Measurements from ENCODE around the gene ZNF296.

Gene ZNF296

DNA sequence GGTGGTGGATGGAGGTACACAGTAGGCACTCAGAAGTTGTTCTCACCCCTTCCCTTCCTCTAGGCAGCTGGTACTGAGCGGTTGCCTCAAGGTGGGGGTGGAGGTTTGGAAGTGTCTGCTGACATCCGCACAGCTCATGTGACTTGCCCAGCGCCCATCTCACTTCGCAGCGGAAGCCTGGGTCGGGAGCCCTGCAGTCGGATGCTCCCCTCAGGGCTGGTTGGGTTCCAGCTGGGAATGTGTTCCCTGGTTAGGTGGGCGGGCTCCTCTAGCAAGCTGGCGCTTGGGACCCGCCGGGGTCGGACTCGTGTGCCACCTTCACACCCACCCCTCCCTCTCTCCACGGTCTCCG, 26.9 kb upstream of the ZNF296 start:
- DNase-seq = peak; percentile 25 to 75 (median 48)

- no peak for DNase-seq
Observed at GRCh38 chr19:45102481-45102880, 26.2 kb upstream of the ZNF296 start.

GRCh38 chr19:45101806-45102205, 25.5 kb upstream of the ZNF296 start:
- DNase-seq = peak in 2 of 4 experiments; percentile 22 to 65

DNA sequence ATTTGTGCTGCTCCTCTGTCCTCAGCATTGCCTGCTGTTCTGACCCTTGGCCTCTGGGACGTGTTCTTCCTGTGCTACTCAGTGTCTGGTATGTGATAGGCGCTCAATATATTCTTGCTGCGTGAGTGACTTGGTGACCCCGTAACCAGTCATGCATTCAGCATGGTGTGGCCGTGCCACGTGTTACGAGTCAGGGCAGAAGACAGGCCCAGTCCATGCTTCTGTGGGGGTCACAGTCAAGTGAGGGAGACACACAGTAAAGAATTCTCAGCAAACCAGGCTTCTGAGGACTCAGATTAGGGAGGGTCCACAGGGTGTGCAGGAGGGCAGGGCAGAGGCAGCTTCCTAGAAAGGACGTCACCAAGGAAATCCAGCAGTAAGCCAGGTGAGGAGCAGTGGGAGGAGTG, 24.6 kb upstream of the ZNF296 start:
- DNase-seq = no peak

DNA sequence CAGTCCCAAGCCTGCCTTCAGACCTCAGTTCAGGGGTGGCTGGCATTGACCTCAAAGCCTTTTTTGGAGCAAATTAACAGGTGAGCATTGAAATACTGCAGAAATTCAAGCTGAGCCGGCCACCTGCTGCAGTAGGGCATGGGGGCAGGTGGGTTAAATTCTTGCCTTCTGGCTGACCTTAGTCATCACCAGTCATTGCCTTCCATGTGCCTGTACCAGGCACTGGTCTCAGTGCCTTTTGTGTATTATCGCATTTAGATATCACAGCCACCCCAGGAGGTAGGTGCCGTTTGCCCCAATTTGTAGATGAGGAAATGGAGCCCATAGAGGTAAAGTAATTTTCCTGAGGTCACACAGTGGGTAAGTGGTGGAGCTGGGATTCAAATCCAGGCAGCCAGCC, 23.9 kb upstream of the ZNF296 start:
- no peak for DNase-seq

GRCh38 chr19:45099467-45100191, 23.4 kb upstream of the ZNF296 start:
- no peak for DNase-seq

DNA sequence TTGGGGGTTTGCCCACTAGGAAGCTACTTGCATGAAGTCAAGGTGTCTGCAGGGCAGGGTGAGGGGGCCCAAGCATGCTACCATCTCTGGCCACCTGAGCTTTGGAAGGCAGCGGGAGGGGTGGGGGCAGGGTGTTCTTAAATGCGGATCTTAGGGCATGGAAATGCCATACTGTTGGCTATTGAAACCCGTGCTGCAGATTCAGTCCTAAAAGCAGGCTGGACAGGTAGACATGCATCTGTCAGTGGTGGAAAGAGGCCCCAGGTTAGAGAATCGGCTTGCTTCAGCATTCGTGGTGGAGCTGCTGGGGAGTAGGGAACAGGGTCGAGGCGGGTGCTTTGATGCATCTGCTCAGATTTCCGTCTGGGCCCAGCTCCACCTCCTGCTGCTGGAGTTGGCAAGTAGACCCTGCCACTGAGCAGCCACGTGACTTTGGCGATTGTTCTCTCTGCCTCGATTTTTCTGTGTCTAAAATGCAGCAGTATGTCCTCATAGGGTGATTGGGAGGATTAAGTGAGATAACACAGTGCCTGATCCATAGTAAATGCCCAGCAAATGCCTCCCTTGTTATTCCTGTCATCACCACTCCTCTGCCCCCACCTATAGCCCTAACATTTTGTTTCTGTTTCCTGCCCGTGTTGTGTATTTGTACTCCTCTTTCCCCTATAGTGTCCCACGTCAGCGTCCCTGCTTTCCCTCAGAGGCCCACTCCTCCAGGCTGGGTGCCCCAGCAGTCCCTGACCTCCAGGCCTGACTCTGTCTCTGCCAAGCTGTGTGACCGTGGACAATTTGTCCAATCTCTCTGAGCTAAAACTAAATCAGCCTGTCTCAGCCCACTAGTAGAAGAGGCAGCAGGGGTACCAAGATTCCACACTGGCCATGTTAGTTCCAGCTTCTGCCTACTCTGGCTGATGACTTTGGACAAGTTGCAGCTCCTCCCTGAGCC, 22.5 kb upstream of the ZNF296 start:
- DNase-seq = no peak

GRCh38 chr19:45097776-45098520, 21.7 kb upstream of the ZNF296 start:
- peak; percentile 89 to 96 (median 94) for DNase-seq

- no peak for DNase-seq
Observed at GRCh38 chr19:45097450-45097775, 21.1 kb upstream of the ZNF296 start.

GRCh38 chr19:45096700-45097099, 20.4 kb upstream of the ZNF296 start:
- DNase-seq = no peak

- DNase-seq = peak in 1 of 4 experiments; percentile 36
Observed at GRCh38 chr19:45095496-45096413, 19.5 kb upstream of the ZNF296 start.

DNA sequence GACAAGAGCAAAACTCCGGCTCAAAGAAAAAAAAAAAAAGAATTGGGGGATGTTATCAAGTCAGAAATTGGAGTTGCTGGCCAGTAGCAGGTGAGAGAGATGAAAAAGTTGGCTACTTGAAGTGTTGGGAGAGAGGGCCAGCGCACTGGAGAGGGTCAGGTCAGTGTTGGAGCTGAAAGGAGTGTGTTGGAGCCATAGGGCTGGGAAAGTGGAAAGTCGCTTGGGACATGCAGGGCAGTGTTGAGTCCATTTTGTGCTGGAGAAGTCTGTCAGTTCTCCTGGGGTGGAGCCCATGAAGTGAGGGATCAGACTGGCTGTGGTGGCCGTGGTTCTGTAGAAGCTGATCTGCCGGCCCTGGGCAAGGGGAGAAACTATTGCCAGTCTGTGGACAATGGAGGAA, 18.4 kb upstream of the ZNF296 start:
- DNase-seq = no peak

DNA sequence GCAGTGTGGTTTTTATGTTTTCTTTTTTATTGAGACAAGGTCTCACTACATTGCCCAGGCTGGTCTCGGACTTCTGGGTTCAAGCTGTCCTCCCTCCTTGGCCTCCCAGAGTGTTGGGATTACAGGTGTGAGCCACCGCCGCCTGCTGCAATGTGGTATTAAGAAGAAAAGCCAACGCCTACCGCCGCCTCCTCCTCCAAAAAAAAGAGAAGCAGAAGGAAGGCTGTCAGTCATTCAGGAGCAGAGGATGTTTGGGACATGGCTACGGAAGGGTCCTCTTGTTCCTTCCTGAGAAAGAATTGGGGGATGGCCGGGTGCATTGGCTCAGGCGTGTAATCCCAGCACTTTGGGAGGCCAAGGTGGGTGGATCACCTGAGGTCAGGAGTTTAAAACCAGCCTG, 17.9 kb upstream of the ZNF296 start:
- peak in 3 of 4 experiments; percentile 24 to 51 (median 46) for DNase-seq

DNA sequence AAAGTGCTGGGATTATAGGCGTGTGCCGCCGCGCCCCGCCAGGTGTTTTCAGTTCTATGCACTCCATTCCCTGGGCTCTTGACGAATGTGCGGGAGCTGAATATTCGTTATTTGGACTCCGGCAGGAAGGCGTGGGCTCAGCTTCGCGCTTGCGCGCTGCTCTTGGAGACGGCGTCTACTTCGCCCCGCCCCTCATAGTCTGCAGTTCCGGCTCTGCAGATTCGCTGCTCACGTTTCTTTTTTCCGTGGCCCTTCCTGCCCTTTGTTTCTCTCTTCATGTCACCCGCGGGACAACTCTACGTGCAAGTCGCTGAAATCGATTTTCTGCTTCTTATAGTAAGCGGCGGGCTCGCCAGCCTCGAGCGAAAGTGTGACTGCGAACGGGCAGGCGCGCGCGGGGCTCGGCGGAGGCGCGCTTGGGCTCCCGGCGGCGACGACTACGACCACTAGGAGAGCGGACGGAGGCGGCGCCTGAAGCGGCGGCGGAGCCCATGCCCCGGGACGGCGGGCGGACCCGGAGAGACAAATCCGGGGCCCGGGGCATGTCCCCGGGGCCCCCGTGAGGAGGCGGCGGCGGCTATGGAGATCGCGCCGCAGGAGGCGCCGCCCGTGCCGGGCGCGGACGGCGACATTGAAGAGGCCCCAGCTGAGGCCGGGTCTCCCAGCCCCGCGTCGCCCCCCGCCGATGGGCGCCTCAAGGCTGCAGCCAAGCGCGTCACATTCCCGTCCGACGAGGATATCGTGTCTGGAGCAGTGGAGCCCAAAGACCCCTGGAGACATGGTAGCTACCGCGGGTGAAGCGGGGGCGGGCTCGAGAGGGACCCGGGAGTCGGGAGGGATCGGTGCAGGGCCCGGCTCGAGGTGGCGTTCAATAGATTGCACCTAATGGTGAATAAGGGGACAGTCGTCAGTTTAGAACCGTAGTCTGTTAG, 16.7 kb upstream of the ZNF296 start, which contains the start of gene PPP1R37:
Gene PPP1R37 (plus strand): TSS at position 433 of the 932 bp plus-strand sequence. CDS start 147 bp downstream, at position 580.
- peak; percentile 96 to 99 (median 98) for DNase-seq

DNA sequence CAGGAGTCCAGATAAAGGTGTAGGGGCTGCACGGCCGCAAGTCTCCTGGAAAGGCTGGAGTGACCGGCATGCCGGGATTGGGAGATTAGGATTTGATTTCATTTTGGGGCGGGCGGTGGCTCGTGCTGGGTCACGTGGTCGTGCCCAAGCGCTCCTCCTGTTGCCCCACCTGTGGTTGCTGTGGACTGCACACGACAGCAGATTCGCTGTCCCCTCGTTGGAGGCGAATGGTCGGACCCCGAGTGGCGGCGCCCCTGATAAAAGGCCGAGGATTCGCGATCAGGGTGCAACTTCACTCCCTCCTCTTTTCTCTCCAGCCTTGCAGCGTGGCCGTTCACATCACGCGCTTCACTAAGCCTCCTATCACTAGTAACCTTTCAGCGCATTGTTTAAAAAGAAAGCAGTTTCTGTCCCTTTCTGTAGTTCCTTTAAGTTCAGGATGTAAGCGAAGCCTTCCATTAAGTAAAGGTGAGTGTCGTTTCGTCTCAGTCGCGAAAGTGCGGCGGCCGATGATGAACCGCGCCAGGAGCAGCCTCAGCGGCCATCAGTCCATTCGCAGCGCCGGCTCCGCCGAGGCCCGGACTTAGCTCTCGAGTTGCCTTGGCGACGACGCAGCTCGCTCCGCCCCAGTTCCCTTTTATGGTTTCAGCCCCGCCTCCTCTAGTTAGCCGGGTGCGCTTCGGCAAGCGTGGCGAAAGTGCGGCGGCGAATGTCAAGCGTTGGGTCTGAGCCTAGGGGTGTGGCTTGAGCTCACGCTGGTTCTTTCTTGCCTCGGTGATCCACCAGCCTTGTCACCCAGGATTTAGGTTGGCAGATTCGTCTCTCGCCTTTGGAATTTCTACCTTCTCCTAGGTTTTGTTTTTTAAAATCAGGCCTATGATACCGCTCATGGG, 15.0 kb upstream of the ZNF296 start:
- DNase-seq = peak; percentile 99 to 100 (median 100)

DNA sequence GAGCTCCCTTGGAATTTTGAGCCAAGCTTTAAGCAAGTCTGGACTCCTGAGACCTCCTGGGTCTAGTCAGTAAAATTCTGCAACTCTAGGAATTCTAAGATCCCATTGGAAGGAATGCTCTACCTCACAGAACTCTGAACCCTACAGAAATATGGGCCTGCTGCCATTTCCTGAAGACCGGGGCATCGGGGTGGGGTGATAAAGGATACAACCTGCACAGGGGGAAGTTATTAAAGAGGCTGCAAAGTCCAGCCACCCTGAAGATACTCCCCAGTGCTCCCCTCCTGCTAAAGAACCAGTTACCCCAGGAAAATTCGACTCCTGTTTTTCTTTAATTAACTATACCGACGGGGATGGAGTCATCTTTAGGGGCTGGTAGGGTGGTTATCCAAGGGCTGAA, 14.3 kb upstream of the ZNF296 start:
- DNase-seq = no peak

- no peak for DNase-seq
Observed at GRCh38 chr19:45090034-45090433, 13.8 kb upstream of the ZNF296 start.

DNA sequence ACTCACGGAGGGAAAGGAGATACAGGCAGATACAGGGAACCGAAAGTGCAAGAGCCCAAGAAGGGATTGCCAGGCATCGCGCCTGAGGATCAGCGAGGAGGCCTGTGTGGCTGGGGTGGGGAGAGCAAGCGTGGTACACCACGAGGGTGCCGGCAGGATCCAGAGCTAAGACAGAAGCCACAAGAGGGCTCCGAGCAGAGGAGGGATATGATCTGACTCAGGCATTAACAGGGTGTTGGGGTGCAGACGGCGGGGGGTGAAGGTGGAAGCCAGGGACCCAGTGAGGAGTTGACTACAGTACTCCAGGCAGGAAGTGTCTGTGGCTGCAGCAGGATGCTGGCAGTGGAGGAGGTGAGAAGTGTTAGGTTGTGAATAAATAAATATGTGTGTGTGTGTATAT, 11.3 kb upstream of the ZNF296 start:
- peak in 3 of 4 experiments; percentile 41 to 64 (median 51) for DNase-seq

- DNase-seq = no peak
Observed at GRCh38 chr19:45086480-45086879, 10.2 kb upstream of the ZNF296 start.

DNA sequence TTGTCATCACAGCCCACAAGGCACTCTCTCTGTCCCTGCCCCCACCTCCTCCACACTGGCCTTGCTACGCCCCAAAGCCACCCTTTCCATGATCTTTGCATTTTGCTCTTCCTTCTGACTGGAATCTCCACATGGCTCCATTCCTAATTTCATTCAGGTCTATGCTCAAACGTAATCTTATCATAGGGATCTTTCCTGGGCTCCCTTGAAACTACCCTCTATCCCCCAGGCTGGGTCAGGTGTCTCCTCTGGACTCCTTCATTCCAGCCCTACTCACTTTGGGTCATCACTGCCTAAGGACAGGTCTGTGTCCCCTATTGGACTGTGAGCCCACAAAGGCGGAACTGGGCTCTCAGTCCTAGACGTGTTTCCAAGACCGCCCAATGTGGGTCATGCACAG, 5.9 kb upstream of the ZNF296 start:
- DNase-seq = no peak
